MCF 10A (cell line): ENCODE results near the gene COG3. TPM values are rescaled to one million over a fixed set of nuclear protein-coding genes. Genes with fewer than 3 reads are reported as not detected.

Experiments used
- BruUV-seq: library from RNA; stranded (reverse); fragments of 400-500 nt; replicated peaks from 2 replicates; lab custom pipeline; 2021; lab: Mats Ljungman, UMichigan
- CTCF ChIA-PET: fragments of 300-600 bp; sonication (Branson Sonifier 250); formaldehyde crosslinking; extraction: SDS; loops from one replicate; lab custom pipeline; 2021; ENCODE audit warnings: antibody characterized with exemption, inconsistent platforms; lab: Yijun Ruan, JAX
- POLR2A ChIA-PET: fragments of 300-600, 350-650 bp; sonication (Branson Sonifier 250); formaldehyde crosslinking; extraction: SDS; loops from one replicate; lab custom pipeline; 2020; ENCODE audit warnings: antibody characterized with exemption, inconsistent platforms; lab: Yijun Ruan, JAX
- DNase-seq: peaks from one replicate; pipeline ENCODE4 v3.0.0-alpha.2; 2018; ENCODE audit not compliant: unreplicated experiment
- H3K27ac Mint-ChIP-seq: one replicate; pipeline ENCODE4 v1.8.0; 2022; ENCODE audit warnings: mild to moderate bottlenecking, low read depth, mixed read lengths; ENCODE audit not compliant: unreplicated experiment
- H3K27me3 Mint-ChIP-seq: one replicate; pipeline ENCODE4 v1.8.0; 2022; ENCODE audit warnings: mixed read lengths; ENCODE audit not compliant: insufficient read depth, unreplicated experiment
- H3K36me3 Mint-ChIP-seq: one replicate; pipeline ENCODE4 v1.8.0; 2022; ENCODE audit warnings: mild to moderate bottlenecking, moderate library complexity, mixed read lengths; ENCODE audit not compliant: insufficient read depth, unreplicated experiment
- H3K4me1 Mint-ChIP-seq: one replicate; pipeline ENCODE4 v1.8.0; 2022; ENCODE audit warnings: mixed read lengths; ENCODE audit not compliant: insufficient read depth, unreplicated experiment
- H3K4me3 Mint-ChIP-seq: one replicate; pipeline ENCODE4 v1.8.0; 2022; ENCODE audit warnings: mild to moderate bottlenecking, moderate library complexity, mixed read lengths; ENCODE audit not compliant: unreplicated experiment
- H3K9me3 Mint-ChIP-seq: one replicate; pipeline ENCODE4 v1.8.0; 2022; ENCODE audit warnings: mixed read lengths; ENCODE audit not compliant: unreplicated experiment
- intact Hi-C: fragments of 100-400 bp; cut with micrococcal nuclease; formaldehyde crosslinking; loops from 2 replicates; pipeline ENCODE4 v1.14.1; 2022
- total RNA-seq: library from RNA; stranded (reverse); gene quantifications from 2 replicates; pipeline ENCODE4 v1.2.3, GENCODE V29; 2022
- TF ChIP-seq, protein P1 (sequence below): fragments of 200-600 bp; IDR thresholded peaks from one replicate; pipeline ENCODE4 v1.8.0; 2022; ENCODE audit warnings: antibody characterized with exemption, mild to moderate bottlenecking; ENCODE audit not compliant: unreplicated experiment

Gene COG3
- total RNA-seq, 1 experiment from 2014 or later, result 44.1 TPM

DNA sequence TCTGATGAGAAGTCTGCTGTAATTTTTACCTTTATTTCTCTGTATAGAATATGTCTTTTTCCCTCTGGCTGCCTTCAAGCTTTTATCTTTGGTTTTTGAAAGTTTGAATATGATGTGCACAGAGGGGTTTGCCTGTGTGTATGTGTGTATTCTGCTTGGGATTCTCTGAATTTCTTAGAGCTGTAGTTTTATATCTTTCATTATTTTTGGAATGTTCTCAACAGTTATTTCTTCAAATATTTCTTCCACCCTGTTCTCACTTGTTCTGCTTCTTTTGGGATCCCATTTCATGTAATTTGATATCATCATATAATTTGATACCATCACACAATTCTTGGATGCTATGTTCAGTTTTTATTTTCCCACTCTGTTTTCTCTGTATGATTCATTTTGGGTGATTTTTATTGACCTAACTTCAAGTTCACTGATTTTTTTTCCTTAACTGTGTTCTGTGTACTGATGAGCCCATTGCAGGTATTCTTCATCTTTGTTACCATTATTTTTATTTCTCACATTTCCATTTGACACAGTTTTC, 7.5 kb downstream of the COG3 start:
- H3K27me3 Mint-ChIP-seq, result no peaks in the 10 kb centered on the region
- BruUV-seq, result no TSS peak
- ChIA-PET POLR2A (interaction anchor here (0.8 to 3.3 kb wide), 2 partner anchors 9 to 43 kb away, joined by 3 to 20 read pairs; no protein-coding TSS in a partner anchor), CTCF (no interaction called here)
- peak overlapping the region; percentile 63 for H3K27ac Mint-ChIP-seq
- H3K36me3 Mint-ChIP-seq, result peaks cover 23% of the 10 kb centered on the region
- DNase-seq, result peak; percentile 17
- TF ChIP-seq, protein P1, sequence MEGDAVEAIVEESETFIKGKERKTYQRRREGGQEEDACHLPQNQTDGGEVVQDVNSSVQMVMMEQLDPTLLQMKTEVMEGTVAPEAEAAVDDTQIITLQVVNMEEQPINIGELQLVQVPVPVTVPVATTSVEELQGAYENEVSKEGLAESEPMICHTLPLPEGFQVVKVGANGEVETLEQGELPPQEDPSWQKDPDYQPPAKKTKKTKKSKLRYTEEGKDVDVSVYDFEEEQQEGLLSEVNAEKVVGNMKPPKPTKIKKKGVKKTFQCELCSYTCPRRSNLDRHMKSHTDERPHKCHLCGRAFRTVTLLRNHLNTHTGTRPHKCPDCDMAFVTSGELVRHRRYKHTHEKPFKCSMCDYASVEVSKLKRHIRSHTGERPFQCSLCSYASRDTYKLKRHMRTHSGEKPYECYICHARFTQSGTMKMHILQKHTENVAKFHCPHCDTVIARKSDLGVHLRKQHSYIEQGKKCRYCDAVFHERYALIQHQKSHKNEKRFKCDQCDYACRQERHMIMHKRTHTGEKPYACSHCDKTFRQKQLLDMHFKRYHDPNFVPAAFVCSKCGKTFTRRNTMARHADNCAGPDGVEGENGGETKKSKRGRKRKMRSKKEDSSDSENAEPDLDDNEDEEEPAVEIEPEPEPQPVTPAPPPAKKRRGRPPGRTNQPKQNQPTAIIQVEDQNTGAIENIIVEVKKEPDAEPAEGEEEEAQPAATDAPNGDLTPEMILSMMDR, result no peak
- peaks cover 9% of the 10 kb centered on the region for H3K9me3 Mint-ChIP-seq
- no peak overlapping the region for H3K4me3 Mint-ChIP-seq
- intact Hi-C loops, result no loop called here
- H3K4me1 Mint-ChIP-seq, result peaks cover 29% of the 10 kb centered on the region

- CTCF ChIA-PET, result interaction anchor here (1.1 to 1.6 kb wide), 2 partner anchors 8 to 56 kb away, joined by 4 to 6 read pairs; partner anchors contain the start of genes COG3 and SLC25A30
- H3K27ac Mint-ChIP-seq, result no peak overlapping the region
- peaks cover 33% of the 10 kb centered on the region for H3K36me3 Mint-ChIP-seq
- BruUV-seq, result no TSS peak
- peaks cover 22% of the 10 kb centered on the region for H3K4me1 Mint-ChIP-seq
- POLR2A ChIA-PET, result interaction anchor here (0.7 to 1.5 kb wide), 2 partner anchors 9 kb away, joined by 5 to 11 read pairs; partner anchors contain the start of gene COG3
- intact Hi-C loops, result no loop called here
- H3K27me3 Mint-ChIP-seq, result no peaks in the 10 kb centered on the region
- H3K4me3 Mint-ChIP-seq, result no peak overlapping the region
- no peak for DNase-seq
- H3K9me3 Mint-ChIP-seq, result peaks cover 9% of the 10 kb centered on the region
- TF ChIP-seq, protein P1, result no peak
Measured at GRCh38 chr13:45473627-45474026, 8.9 kb downstream of the COG3 start.

GRCh38 chr13:45474584-45475454, 10.1 kb downstream of the COG3 start:
- no peak overlapping the region for H3K4me3 Mint-ChIP-seq
- peaks cover 12% of the 10 kb centered on the region for H3K4me1 Mint-ChIP-seq
- H3K9me3 Mint-ChIP-seq, result peaks cover 9% of the 10 kb centered on the region
- H3K36me3 Mint-ChIP-seq, result peaks cover 37% of the 10 kb centered on the region
- no peak for DNase-seq
- H3K27ac Mint-ChIP-seq, result peak overlapping the region; percentile 15
- CTCF ChIA-PET, result interaction anchor here (0.6 to 1.1 kb wide), 2 partner anchors 32 to 57 kb away, joined by 4 read pairs; partner anchors contain the start of gene SLC25A30
- TF ChIP-seq, protein P1, result no peak
- H3K27me3 Mint-ChIP-seq, result no peaks in the 10 kb centered on the region
- intact Hi-C loops, result no loop called here
- BruUV-seq, result no TSS peak
- POLR2A ChIA-PET, result interaction anchor here (0.8 to 1.5 kb wide), 2 partner anchors 8 to 10 kb away, joined by 3 to 11 read pairs; partner anchors contain the start of gene COG3

GRCh38 chr13:45479661-45480060, 14.9 kb downstream of the COG3 start:
- Mint-ChIP-seq H3K36me3 (peaks cover 45% of the 10 kb centered on the region), H3K4me1 (peaks cover 16% of the 10 kb centered on the region), H3K4me3 (no peak overlapping the region), H3K9me3 (no peaks in the 10 kb centered on the region), H3K27me3 (no peaks in the 10 kb centered on the region), H3K27ac (peak overlapping the region; percentile 31)
- no TSS peak for BruUV-seq
- TF ChIP-seq, protein P1, result no peak
- ChIA-PET POLR2A (interaction anchor here (1.1 to 6.5 kb wide), 4 partner anchors 8 to 62 kb away, joined by 4 to 133 read pairs (median 36); partner anchors contain the start of genes COG3 and SLC25A30), CTCF (interaction anchor here (0.8 kb wide), 1 partner anchor 9 kb away, joined by 3 read pairs; no protein-coding TSS in a partner anchor)
- intact Hi-C loops, result no loop called here
- no peak for DNase-seq
